WI38 (cell line): ENCODE measurements around the gene NOS2.

Experiments used
- H3K4me3 ChIP-seq: 2 replicates; pipeline ENCODE4 v1.5.1; 2011; ENCODE audit warnings: low read depth, mild to moderate bottlenecking, control low read depth, low read length
- CTCF ChIP-seq: IDR thresholded peaks from 2 replicates; pipeline ENCODE4 v1.5.1; 2012; ENCODE audit warnings: low read depth, mild to moderate bottlenecking, control low read depth, low read length

Gene NOS2

GRCh38 chr17:27778183-27778582 is 22.1 kb downstream of the NOS2 start:
- TF ChIP-seq CTCF: no peak
- no peak overlapping the region for H3K4me3 ChIP-seq

GRCh38 chr17:27776882-27777624 is 23.3 kb downstream of the NOS2 start:
- H3K4me3 ChIP-seq: no peak overlapping the region
- no peak for TF ChIP-seq CTCF

DNA sequence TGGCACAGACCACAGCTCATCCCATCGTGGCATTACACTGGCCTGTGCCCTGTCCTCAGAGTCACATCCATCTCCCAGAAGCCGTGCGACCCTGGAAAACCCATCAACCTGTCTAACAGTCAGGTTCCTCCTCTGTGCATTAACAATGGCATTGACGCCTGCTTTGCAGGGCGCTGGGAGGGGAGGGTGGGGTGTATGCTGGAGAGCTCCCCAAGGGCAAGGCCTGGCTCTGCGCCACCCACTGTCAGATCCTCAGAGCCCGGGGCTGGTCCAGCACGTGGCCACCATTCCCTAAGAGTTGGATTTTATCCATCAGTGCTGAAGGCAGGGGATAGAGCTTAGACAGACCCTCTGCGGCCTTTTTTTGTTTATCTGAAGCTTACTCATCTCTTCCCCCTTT is 28.7 kb downstream of the NOS2 start:
- no peak overlapping the region for H3K4me3 ChIP-seq
- TF ChIP-seq CTCF: no peak

DNA sequence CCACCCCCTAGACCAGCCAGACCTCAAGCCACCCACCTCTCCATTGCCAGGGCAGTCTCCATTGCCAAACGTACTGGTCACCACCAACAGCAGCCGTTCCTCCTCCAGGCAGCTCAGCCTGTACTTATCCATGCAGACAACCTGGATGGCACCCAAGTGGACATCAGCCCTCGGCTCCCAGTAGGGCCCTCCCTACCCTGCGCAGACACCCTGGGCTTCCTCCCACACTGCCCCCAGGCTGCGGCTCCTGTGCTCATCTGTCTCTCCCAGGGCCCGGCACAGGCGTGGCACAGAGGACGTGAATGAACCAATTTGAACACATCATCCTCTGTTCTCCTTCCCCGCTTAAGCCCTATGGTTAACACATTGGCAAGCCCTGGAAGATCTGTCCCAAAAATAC is 29.5 kb downstream of the NOS2 start:
- no peak for TF ChIP-seq CTCF

GRCh38 chr17:27768858-27769410 is 31.4 kb downstream of the NOS2 start:
- TF ChIP-seq CTCF: no peak
- no peak overlapping the region for H3K4me3 ChIP-seq

More for the DNA sequence above, 29.5 kb downstream of the NOS2 start:
- H3K4me3 ChIP-seq: no peak overlapping the region

DNA sequence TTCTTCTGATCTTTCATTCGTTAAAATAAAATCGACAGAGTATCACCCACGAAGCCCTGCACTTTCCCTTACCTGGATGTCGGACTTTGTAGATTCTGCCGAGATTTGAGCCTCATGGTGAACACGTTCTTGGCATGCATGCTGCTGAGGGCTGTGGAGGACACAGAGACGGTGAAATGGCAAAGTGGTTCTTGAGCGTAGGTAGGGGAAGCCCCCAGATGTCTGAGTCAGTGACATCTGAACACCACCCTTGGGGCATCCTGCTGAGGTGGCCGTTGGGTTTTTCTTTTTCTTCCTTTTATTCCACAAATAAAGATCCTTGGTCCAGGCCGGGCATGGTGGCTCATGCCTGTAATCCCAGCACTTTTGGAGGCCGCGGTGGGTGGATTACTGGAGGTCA is 33.9 kb downstream of the NOS2 start:
- TF ChIP-seq CTCF: no peak
- H3K4me3 ChIP-seq: no peak overlapping the region

GRCh38 chr17:27765353-27765752 is 35.0 kb downstream of the NOS2 start:
- no peak overlapping the region for H3K4me3 ChIP-seq
- TF ChIP-seq CTCF: no peak
